NB4 (cell line): Measurements from ENCODE around the gene ULBP2.

Experiments used
- POLR2A ChIP-seq: IDR thresholded peaks from 2 replicates; pipeline ENCODE4 v1.6.1; 2011; ENCODE audit warnings: mild to moderate bottlenecking; ENCODE audit not compliant: insufficient read length; ENCODE audit errors: extremely low read depth
- TF ChIP-seq, protein P1 (sequence below): IDR thresholded peaks from one replicate; pipeline ENCODE4 v1.5.1; 2012; ENCODE audit warnings: low read depth, low read length

DNA sequence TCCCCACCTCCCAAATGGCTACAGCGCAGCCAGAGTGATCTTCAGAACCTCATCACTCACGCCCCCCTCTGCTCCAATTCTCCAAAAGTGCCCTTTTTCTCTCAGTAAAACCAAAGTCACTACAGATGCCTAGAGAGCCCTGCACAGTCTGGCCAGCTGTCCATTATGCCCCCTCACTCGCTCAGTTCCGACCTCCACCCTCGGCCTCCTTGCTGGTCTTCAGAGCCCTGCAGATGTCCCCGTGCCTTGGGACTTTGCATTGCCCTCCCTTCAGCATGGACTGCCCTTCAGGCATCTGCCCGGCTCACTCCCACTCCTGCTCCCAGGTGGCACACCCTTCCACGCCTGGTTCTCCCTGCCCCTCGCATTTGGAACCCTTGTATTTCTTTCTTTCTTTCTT, 42.8 kb upstream of the ULBP2 start:
- no peak for TF ChIP-seq POLR2A
- TF ChIP-seq, protein P1, sequence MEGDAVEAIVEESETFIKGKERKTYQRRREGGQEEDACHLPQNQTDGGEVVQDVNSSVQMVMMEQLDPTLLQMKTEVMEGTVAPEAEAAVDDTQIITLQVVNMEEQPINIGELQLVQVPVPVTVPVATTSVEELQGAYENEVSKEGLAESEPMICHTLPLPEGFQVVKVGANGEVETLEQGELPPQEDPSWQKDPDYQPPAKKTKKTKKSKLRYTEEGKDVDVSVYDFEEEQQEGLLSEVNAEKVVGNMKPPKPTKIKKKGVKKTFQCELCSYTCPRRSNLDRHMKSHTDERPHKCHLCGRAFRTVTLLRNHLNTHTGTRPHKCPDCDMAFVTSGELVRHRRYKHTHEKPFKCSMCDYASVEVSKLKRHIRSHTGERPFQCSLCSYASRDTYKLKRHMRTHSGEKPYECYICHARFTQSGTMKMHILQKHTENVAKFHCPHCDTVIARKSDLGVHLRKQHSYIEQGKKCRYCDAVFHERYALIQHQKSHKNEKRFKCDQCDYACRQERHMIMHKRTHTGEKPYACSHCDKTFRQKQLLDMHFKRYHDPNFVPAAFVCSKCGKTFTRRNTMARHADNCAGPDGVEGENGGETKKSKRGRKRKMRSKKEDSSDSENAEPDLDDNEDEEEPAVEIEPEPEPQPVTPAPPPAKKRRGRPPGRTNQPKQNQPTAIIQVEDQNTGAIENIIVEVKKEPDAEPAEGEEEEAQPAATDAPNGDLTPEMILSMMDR: no peak
